Measurements from ENCODE around the gene SUN2.
A peak's percentile ranks its signal among the peaks of the same experiment; 100 is the strongest.

The SUN2 gene

DNA sequence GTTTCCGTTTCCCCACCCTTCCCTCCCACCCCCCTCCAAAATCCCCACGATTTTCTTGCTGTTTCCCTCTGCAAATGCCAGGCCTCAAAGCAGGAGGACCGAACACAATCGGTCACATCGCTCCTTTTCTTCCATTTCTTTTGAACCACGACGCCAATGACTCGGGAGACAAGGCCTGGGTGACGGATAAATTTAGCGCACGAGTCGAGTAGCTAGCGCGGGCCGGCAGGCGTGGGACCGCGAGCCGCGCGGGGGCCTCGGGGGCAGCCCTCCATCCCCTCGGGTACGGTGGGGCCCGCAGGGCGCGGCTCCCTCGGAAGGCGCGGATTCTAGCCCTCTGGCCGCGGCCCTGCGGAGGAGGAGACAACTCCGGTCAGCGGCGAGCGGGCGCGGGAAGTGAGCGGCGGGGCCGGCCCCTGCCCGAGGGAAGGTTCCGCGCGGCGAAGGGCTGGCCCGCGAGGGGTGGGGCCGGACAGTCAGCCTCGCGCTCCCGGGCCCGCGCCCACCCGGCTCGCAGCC lies 55.5 kb downstream of the SUN2 start (continued):
- TF ChIP-seq, protein P1, sequence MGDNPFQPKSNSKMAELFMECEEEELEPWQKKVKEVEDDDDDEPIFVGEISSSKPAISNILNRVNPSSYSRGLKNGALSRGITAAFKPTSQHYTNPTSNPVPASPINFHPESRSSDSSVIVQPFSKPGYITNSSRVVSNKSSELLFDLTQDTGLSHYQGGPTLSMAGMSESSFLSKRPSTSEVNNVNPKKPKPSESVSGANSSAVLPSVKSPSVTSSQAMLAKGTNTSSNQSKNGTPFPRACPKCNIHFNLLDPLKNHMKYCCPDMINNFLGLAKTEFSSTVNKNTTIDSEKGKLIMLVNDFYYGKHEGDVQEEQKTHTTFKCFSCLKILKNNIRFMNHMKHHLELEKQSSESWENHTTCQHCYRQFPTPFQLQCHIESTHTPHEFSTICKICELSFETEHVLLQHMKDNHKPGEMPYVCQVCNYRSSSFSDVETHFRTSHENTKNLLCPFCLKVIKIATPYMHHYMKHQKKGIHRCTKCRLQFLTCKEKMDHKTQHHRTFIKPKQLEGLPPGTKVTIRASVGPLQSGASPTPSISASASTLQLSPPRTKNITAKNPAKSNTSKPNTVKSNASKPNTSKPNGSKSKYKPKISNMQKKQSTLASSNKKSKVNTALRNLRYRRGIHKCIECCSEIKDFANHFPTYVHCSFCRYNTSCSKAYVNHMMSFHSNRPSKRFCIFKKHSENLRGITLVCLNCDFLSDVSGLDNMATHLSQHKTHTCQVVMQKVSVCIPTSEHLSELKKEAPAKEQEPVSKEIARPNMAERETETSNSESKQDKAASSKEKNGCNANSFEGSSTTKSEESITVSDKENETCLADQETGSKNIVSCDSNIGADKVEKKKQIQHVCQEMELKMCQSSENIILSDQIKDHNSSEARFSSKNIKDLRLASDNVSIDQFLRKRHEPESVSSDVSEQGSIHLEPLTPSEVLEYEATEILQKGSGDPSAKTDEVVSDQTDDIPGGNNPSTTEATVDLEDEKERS (tag by site-specific recombination; IDR thresholded peaks at IDR 0.05): no peak
- TF ChIP-seq, protein P2, sequence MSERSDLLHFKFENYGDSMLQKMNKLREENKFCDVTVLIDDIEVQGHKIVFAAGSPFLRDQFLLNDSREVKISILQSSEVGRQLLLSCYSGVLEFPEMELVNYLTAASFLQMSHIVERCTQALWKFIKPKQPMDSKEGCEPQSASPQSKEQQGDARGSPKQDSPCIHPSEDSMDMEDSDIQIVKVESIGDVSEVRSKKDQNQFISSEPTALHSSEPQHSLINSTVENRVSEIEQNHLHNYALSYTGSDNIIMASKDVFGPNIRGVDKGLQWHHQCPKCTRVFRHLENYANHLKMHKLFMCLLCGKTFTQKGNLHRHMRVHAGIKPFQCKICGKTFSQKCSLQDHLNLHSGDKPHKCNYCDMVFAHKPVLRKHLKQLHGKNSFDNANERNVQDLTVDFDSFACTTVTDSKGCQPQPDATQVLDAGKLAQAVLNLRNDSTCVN (tag by site-specific recombination; optimal IDR thresholded peaks at IDR 0.05): peak; percentile 94
- TF ChIP-seq KLF17 (tag by site-specific recombination; IDR thresholded peaks at IDR 0.05): peak; percentile 32; the same call in 1 of the 2 replicates
- no peak for TF ChIP-seq ZNF639 (tag by site-specific recombination; IDR thresholded peaks at IDR 0.05)
- no peak for TF ChIP-seq ZNF555 (tag by site-specific recombination; conservative IDR thresholded peaks at IDR 0.05)
- TF ChIP-seq ZNF274 (IDR thresholded peaks at IDR 0.05; ENCODE audit: low read length): no peak
- TF ChIP-seq ZNF274 (tag by site-specific recombination; IDR thresholded peaks at IDR 0.05; ENCODE audit: borderline replicate concordance): no peak
- TF ChIP-seq SCRT2 (tag by site-specific recombination; IDR thresholded peaks at IDR 0.05): no peak
- TF ChIP-seq ZNF214 (tag by site-specific recombination; IDR thresholded peaks at IDR 0.05; ENCODE audit: borderline replicate concordance): no peak
- TF ChIP-seq KLF8 (tag by site-specific recombination; IDR thresholded peaks at IDR 0.05): peak; percentile 63; the same call in 1 of the 2 replicates
- TF ChIP-seq ZFHX2 (tag by site-specific recombination; conservative IDR thresholded peaks at IDR 0.05): no peak; the same call in 1 of the 2 replicates
- no peak for TF ChIP-seq ZNF133 (tag by site-specific recombination; IDR thresholded peaks at IDR 0.05)
- TF ChIP-seq, protein P3, sequence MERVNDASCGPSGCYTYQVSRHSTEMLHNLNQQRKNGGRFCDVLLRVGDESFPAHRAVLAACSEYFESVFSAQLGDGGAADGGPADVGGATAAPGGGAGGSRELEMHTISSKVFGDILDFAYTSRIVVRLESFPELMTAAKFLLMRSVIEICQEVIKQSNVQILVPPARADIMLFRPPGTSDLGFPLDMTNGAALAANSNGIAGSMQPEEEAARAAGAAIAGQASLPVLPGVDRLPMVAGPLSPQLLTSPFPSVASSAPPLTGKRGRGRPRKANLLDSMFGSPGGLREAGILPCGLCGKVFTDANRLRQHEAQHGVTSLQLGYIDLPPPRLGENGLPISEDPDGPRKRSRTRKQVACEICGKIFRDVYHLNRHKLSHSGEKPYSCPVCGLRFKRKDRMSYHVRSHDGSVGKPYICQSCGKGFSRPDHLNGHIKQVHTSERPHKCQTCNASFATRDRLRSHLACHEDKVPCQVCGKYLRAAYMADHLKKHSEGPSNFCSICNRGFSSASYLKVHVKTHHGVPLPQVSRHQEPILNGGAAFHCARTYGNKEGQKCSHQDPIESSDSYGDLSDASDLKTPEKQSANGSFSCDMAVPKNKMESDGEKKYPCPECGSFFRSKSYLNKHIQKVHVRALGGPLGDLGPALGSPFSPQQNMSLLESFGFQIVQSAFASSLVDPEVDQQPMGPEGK (tag by site-specific recombination; IDR thresholded peaks at IDR 0.05): peak; percentile 38
- no peak for TF ChIP-seq ZNF701 (tag by site-specific recombination; IDR thresholded peaks at IDR 0.05)
- no peak for TF ChIP-seq KLF10 (tag by site-specific recombination; IDR thresholded peaks at IDR 0.05)
- TF ChIP-seq ZNF324 (tag by site-specific recombination; IDR thresholded peaks at IDR 0.05): no peak
- no peak for TF ChIP-seq ZNF48 (tag by site-specific recombination; IDR thresholded peaks at IDR 0.05)
- TF ChIP-seq, protein P4, sequence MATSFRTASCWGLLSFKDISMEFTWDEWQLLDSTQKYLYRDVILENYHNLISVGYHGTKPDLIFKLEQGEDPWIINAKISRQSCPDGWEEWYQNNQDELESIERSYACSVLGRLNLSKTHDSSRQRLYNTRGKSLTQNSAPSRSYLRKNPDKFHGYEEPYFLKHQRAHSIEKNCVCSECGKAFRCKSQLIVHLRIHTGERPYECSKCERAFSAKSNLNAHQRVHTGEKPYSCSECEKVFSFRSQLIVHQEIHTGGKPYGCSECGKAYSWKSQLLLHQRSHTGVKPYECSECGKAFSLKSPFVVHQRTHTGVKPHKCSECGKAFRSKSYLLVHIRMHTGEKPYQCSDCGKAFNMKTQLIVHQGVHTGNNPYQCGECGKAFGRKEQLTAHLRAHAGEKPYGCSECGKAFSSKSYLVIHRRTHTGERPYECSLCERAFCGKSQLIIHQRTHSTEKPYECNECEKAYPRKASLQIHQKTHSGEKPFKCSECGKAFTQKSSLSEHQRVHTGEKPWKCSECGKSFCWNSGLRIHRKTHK (tag by site-specific recombination; IDR thresholded peaks at IDR 0.05): no peak
- no peak for TF ChIP-seq ZNF416 (tag by site-specific recombination; IDR thresholded peaks at IDR 0.05)
- no peak for TF ChIP-seq GLIS1 (tag by site-specific recombination; IDR thresholded peaks at IDR 0.05)
- TF ChIP-seq ZNF311 (tag by site-specific recombination; IDR thresholded peaks at IDR 0.05; ENCODE audit: borderline replicate concordance): no peak
- TF ChIP-seq ZNF664 (tag by site-specific recombination; IDR thresholded peaks at IDR 0.05): no peak
- TF ChIP-seq ZNF404 (tag by site-specific recombination; IDR thresholded peaks at IDR 0.05): no peak
- TF ChIP-seq ZNF677 (tag by site-specific recombination; IDR thresholded peaks at IDR 0.05): 0 out of 2 replicates have a peak, but pooled peaks have one; percentile 3
- TF ChIP-seq BCL11B (tag by site-specific recombination; IDR thresholded peaks at IDR 0.05; ENCODE audit: low read depth): no peak
- TF ChIP-seq ZNF24 (tag by site-specific recombination; IDR thresholded peaks at IDR 0.05): no peak
- no peak for TF ChIP-seq ZEB2 (tag by site-specific recombination; IDR thresholded peaks at IDR 0.05)
- TF ChIP-seq ZNF121 (tag by site-specific recombination; IDR thresholded peaks at IDR 0.05): no peak

Measured in HEK293 (cell line).